Measurements from ENCODE around the gene COPS3.

Gene COPS3

DNA sequence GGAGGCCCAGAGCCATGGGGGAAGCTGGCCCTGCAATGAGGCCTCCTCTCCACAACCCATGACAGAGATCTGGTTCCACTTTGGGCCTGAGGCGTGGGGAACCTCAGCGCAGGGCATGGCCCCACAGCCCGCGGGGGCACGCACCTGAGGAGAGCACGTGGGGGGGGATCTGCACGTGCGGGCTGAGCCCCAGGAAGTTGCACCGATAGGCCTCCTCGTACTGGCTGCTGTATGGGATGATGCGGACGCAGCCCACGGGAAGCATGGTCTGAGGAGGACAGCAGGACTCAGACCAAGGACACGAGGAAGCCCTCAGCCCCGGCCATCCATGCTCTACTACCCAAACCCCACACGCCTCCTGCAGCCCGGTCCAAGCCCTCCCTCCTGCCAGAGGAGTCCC is 64.8 kb downstream of the COPS3 start:
- no peak for DNase-seq (ENCODE audit: low spot score)

DNA sequence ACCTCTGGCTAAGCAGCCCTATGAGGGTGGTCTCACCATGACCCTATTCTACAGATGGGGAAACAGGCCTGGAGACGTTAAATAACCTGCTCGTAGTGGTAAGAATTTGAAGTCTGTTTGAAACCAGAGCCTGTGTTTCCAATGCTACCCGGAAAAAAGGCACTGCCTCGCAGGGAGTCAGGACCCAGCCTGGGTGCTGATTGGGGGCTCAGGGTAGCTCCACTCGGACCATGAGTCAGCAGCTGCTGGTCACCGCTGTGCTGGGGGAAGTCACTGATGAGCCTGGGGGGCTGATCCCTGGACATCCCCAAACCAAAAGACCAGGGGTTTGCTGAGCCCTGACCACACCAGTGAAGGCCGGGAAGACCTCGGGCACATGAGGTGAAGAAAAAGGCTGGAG is 65.5 kb downstream of the COPS3 start:
- DNase-seq (ENCODE audit: low spot score), result no peak

DNA sequence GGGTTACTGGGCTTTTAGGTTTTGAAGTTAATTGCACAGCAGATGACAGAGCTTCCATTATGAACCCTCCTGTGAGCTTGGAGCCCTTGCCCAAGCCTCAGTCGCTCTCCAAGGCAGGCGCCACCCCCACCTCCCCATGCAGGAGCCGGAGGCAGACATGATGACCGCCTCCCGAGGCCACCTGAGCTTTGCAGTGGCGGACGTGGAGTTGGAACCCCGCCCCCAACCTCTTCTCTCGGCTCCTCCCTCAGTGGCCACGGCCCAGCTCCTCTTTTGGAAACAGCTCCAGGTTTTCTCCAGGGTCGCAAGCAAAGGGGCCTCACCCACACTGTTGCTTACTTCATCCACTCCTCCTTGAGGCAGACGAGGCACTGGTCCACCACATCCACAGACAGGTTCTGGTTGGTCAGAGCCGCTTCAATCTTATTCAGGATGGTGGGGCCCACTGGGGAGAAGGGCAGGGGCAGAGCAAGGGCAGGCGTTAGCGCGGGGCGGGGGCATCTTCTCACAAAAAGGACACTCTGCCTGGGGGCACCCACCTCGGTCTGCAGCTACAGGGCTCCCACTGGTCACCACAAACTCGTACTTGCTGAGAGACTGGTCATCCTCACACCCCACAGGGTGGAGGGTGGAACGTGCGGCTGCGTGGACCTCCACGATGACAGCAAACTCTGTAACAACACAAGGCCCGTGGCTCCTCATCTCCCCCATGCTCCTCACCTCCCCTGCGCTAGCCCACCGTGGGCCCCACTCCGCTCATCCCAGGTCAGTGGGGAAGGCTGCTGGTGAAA is 66.2 kb downstream of the COPS3 start:
- DNase-seq (ENCODE audit: low spot score), result no peak

DNA sequence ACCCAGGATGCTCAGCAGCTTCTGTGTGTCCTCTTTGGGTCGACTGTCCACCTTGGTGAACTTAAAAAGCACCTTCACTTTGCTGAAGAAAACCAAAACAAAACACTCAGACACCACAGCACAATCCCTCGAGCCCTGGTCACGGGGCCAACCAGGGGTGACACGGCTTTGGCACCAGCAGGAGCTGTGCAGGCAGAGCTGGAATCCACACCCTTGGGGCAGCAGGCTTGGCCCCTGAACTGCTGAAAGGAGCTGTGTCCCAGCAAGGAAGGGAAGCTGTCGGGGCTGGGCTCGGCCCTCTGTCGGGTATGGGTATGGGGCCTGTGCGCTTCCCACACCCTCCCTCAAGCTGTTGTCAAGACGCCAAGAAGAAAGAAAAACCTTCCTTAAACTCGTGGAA is 67.3 kb downstream of the COPS3 start:
- no peak for DNase-seq (ENCODE audit: low spot score)

DNA sequence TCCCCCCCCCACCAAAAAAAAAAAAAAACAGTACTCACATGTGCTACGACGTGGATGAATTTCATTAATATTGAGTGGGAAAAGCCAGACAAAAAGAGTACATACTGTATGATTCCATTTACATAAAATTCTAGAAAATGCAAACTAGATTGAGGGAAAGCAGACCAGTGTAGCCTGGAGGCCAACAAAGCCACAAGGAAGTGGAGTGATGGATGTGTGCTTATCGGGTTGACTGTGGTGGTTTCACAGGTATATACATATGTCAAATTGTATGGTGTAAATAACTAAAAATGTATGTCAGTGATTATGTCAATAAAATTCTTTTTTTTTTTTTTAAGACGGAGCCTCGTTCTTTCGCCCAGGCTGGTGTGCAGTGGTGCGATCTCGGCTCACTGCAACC is 73.0 kb downstream of the COPS3 start:
- DNase-seq (ENCODE audit: low spot score), result no peak

DNA sequence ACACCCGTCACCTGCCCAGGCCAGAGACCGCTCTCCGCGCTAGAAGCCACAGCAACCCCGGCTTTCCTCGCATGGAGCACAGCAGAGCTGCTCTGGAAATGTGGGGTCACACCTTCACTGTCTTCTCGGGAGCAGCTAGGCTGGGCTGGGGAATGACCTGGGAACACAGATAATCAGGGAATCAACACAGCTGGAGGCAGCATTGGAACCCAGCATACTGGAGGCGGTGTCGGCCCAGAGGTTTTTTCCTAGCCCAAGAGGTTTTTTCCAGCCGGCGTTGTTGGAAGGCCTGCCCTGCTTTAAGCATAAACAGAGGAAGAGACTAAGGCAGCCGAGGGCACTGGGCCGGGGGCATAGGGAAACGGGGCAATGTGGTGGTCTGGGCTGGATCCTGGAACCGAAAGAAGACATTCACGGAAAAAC is 74.1 kb downstream of the COPS3 start:
- DNase-seq (ENCODE audit: low spot score), result no peak

DNA sequence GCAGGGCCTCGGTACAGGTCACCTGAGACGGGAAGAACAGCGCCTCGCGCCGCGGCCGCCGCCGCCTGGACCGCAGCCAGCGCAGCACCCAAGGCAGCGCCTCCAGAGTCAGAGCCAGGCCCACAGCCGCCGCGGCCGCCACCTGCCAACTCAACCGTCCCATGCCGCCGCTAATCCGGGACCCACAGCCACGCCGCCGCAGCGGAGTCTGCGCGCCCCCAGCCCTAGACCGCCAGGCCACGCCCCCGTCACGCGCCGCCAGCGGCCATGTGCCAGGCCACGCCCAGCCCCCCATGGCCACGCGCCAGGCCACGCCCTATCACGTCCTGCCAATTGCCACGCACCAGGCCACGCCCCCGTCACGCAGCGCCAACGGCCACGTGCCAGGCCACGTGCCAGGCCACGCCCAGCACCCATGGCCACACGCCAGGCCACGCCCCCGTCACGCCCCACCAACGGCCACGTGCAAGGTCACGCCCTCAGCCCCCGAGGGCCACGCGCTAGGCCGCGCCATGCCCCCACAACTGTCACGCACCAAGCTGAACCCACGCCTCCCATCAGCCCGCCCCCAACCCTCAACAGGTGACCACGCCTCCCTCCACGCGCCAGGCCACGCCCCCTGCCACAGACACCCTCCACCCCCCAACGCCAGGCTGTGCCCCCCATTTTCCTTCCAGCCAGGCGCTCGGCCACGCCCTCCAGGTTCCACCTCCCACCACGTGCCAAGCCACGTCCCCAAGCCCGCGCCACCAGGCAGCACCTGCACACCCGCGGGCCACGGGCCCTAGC is 74.7 kb downstream of the COPS3 start, which contains the start of gene PLD6:
TSS of gene PLD6 (minus strand) at position 210 of the 789 bp plus-strand sequence. CDS start at position 163, 47 bp downstream.
- DNase-seq (ENCODE audit: low spot score), result peak; percentile 87

DNA sequence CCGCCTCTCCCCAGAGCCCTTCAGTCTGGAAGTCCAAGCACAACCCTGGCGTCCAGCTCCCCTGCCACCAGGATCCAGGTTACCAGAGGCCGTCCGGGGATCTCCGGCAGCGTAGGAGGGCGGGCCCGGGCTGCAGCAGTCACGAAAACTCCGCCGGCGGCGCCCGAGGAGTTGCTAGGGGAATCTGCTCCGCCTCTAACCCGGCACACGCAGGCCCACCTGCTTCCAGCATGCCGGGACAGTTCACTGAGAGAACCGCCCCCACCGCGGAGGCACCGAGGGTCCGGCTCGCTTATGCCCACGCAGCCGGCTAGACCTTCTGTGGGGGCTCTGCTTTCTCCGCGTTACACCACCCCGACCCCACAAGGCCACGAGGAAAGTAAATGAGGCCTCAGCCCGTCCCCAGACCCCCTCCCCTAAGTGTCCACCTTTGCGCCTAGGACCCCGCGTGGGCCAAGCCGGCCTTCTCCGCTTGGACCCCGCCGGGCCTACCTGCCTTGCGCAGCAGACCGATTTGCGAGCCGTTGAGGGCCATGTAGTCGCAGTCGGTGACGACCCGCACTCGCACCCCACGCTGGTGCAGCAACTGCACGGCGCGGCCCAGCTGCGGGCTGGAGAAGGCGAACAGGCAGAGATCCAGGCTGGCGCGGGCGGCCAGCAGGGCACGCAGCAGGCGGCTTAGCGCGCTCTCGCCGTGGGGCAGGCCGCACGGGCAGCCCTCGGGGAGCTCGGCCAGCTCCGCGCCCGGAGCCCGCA is 75.5 kb downstream of the COPS3 start:
- DNase-seq (ENCODE audit: low spot score), result peak; percentile 61

DNA sequence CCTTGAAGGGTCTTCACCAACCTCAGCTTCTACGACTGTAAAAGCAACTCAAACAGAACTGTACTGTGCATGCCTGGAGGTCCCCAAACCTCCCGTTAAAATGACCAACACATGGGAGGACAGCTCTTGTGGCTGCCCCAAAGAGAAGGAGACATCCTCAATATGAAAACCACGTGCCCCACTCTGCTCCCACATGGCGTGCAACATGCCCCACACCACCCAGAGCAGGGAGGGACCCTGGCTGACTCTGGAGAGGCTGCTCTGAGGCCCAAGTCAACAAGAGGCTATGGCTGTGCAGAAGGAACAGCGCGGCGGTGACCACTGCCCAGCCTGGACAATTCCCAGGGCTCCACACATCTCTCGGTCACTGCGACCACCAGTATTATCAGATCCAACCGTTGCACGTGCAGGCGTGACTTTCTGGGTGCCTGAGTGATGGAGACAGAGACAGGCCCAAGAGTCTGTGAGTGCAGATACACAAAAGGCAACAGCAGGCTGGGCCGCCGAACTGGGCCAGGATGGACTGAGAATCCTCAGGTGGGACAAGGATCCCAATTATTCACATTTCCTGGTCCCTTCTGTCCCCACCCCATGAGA is 76.3 kb downstream of the COPS3 start:
- no peak for DNase-seq (ENCODE audit: low spot score)

DNA sequence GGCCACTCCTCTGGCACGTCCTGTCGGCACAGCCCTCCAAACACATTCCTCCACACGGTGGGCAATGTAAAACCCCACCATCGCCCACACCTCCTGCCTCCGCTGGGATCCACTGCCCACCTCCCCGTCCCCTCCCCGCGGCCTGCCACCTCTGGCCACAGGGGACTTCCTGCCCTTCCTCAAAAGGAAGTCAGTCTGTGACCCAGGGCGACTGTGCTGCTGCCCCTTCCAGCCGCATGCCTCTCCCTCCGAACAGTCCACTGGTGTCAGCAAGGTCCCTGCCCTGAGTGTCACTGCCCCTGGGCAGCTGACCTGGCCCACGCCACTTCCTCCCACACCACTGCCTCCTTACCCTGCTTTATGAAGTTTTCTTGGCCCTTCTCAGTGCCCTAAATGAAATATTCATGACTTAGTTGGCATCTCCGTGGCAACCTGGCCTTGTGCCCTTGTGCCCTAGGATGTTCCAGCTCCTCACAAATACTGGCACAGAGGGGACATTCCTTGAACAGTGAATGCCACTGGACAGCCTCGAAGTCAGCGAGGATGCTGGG is 76.9 kb downstream of the COPS3 start:
- no peak for DNase-seq (ENCODE audit: low spot score)

DNA sequence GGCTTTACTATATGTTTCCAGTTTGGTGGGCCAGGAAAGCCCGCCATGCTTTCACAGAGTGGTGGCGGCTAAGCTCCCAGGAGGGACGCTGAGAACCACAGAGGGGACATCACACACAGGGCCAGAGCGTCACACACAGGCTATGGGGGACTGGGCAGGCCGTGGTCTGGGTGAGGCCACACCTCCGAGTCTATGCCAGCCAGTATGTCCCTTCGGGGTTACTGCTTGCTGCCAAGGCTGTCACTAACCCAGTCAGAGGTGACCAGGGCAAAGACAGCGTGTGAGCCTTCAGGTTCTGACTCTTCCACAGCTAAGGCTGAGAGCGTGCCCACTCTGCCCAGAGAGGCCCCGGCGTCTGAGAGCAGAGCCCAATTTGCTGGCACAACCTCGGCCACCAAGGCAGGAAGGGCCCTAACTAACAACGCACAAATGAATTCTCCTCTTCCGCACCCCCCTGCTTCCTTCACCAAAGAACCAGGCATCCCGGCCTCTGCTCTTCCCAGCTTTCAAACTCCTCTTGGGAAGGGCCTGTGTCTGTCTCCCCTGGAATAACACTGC is 77.8 kb downstream of the COPS3 start:
- DNase-seq (ENCODE audit: low spot score), result no peak

DNA sequence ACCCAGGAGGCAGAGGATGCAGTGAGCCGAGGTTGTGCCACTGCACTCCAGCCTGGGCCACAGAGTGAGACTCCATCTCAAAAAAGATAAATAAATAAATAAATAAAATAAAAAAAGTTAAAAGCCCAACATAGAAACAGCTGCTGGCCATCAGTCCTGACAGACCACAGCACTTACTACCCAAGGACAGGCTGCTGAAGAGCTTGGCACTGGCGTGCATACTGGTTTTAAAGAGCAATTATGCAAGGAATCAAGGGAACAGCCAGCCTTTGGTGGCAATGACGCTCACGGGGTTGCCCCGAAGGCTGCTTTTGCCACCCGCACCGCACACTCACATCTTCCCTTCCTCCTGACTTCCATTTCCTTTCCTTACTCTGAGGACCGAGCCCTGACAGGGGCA is 79.1 kb downstream of the COPS3 start:
- DNase-seq (ENCODE audit: low spot score), result no peak

DNA sequence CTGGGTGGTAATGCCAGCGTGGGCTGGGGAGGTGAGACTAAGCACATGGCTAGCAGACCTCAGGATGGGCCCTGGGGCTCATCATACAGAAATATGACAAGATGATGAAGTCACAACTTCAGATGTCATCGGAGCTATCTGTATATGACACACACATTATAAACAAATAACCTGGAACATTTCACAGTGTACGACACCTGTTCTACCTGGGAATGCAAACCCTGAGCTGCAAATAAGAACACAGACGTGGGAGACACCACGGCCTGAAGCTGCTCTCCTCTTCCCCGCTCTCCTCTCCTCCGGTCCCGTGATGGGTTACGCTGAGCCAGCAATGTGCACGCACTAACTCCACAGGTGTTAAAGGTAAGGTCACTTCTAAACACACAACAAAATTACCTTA is 79.8 kb downstream of the COPS3 start:
- DNase-seq (ENCODE audit: low spot score), result no peak

DNA sequence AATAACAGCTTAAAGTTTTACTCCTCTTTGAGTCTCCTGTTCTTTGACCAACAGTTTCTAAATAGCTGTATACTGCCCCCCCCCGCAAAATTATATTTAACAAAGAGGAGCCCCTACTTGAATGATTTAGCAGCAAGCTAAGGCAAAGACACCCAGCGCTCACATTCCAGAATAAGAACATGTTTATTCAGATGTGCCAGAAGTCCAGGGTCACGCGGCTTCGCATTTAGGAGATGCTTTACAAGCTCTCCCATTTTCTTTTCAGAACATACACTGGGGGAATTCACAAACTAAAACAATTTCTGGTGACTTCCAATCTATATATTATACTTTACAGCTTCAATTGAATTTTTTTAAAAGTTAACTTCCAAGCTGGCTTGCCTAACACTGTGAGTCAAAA is 80.2 kb downstream of the COPS3 start:
- DNase-seq (ENCODE audit: low spot score), result no peak

DNA sequence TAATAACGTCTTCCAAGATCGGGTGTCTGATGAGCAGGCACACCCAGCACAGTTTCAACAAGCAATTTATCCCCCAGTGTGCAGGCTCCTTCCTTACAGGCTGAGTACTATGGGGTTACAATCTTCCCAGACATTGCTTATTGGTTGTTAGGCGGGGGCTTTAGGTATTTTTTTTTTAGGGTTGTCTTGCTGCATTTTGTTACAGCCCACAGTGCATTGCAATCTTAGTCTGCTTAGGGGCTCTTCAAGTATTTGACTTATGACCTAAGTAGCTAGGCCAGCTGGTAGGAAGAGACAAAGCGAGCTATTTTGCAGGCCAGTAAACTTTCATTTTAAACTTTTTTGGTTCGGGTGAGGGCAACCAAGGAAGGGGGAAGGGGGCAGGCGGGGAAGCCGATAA is 80.7 kb downstream of the COPS3 start:
- DNase-seq (ENCODE audit: low spot score), result no peak

DNA sequence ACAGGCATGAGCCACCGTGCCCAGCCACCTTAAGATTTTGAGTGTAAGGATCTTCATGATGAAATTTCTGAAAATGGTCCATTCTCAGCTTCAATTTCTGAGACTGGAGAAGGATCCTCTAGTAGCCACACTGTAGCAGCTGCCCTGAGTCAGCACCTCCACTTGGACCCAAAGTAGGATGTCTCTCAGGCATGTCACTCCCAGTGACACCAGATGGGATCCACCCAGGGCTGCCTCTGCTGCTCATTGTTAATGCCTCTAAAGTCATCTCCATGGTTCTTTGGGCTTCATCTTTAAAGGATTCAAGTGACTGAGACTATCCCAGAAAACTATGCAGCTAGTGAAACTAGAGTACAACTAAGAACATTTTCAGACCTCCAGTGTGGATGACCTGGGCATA is 82.8 kb downstream of the COPS3 start:
- DNase-seq (ENCODE audit: low spot score), result no peak

DNA sequence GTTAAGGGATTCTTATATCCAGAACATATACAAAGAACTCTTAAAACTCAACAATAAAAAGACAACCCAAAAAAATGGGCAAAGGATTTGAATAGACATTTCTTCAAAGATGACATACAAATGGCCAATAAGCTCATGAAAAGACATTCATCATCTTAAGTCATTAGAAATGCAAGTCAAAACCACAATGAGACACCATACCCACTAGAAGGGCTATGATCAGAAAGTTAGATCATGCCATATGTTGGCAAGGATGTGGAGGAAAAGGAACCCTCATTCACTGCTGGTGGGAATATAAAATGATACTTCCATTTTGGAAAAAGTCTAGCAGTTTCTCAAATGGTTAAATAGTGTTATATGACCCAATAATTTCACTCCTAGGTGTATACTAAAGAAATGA is 84.3 kb downstream of the COPS3 start:
- no peak for DNase-seq (ENCODE audit: low spot score)

All from NAMALWA (cell line).